Stimulated activated CD4-positive, alpha-beta T cell treated with anti-CD3 and anti-CD28 coated beads, TNF-alpha, amount 100 ng/mL, for 4 hours (primary cell): ENCODE results near the gene BCL2L1.
"Not testable (repeated sequence)": the region's sequence is repeated elsewhere in the genome, so short reads cannot be mapped to it uniquely, and the experiment has no call there.

Experiments used
- DNase-seq, 3 experiments: peaks; one replicate each; pipeline ENCODE4 v3.0.0-alpha.2; 2020; ENCODE audit warnings: low read depth in 3 of 3

BCL2L1 gene

DNA sequence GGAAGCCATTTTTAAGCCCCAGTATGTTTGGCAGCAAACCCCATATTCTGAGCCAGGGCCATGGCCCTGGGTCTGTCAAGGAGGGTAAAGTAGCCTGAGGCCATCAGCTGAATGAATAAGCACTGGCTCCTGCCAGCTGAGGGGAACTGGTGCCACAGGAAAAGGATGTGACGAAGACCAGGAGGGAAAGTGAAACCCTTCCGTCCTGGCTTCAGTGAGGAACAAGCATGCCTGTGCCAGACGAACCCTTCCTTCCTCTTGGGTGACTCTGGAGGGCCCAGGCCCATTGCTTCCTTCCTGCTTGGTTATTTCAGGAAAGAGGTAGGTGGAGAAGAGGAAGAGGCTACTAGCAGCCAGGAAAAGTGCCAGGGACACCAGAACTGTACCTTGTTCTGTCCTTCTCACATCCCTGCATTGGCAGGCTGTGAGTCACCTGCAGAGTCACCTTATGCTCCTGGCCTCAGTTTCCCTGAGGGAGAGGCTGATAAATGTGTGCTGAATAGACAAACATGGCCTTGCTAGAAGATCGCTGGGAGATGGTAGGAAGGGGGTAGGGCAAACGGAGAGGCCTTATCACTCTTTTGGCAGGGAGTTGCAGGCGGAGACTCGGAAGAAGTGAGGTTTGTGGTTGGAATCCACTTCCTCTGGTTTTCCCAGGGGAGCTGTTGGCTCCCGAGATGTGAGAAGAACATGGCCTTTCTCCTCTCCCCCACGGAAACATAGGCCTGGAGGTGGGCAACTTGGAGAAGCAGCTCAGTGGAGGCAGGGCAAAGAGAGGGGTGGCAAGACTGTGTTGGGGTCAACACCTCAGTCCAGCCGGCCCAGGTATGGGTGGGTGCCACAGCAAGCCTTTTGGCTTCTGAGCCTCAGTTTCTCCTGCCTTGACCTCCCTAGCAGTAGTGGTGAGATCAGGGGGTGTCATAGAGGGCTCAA, 47.5 kb downstream of the BCL2L1 start:
- DNase-seq: peak; percentile 19 to 45 (median 42)

DNA sequence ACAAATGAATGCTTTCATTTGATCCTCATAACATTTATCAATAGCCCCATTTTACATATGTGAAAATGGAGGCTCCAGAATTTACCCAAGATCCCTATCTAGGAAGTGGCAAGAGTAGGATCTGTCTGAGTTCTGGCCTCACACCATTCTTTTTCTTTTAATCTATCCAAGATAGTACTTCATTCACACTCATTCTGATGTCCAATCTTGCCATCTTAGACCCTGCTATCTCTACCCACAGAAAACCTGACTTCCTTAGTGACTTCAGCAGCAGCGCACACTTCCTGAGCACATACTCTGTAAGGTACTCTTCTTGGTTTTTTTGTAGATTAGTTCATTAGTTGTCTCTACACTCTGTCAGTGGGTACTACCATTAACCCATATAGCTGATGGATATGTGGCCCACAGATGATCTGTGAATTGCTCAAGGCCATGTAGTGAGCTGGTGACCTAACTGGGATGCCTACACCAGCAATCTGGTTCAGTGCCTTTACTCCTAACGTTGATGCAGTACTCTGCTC, 48.7 kb downstream of the BCL2L1 start:
- no peak for DNase-seq

DNA sequence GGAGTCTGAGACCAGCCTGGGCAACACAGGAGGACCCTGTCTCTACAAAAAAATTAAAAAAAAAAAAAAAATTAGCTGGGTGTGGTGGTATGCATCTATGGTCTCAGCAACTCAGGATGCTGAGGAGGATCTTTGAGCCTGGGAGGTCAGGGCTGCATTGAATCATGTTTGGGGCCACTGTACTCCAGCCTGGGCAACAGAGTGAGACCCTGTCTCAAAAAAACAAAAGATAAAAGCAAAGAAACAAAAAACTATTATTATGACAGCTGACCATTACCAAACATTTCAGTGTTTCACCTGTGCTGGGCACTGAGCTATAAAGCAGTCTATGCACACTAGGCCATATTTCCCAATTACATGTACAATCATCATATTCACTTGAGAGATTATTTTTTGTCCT, 49.2 kb downstream of the BCL2L1 start:
- no peak for DNase-seq

DNA sequence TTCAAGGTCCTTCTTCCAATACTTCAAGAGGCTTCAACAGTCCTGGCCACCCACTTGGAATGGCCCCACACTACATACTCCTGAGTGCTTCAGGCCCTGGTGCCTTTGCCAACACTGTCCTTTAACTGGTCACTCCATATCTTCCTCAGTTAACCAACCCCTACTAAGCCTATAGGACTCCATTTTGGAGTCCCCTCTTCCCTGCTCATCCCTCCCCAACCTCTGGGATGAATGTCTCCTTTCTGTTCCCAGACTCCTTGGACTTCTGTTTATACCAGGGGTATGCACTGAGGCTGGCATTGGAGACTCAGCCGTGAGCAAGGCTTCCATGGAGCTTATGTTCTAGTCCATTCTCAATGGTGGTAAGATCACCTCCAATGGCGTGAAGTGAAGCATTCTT, 51.3 kb downstream of the BCL2L1 start:
- DNase-seq: no peak

DNA sequence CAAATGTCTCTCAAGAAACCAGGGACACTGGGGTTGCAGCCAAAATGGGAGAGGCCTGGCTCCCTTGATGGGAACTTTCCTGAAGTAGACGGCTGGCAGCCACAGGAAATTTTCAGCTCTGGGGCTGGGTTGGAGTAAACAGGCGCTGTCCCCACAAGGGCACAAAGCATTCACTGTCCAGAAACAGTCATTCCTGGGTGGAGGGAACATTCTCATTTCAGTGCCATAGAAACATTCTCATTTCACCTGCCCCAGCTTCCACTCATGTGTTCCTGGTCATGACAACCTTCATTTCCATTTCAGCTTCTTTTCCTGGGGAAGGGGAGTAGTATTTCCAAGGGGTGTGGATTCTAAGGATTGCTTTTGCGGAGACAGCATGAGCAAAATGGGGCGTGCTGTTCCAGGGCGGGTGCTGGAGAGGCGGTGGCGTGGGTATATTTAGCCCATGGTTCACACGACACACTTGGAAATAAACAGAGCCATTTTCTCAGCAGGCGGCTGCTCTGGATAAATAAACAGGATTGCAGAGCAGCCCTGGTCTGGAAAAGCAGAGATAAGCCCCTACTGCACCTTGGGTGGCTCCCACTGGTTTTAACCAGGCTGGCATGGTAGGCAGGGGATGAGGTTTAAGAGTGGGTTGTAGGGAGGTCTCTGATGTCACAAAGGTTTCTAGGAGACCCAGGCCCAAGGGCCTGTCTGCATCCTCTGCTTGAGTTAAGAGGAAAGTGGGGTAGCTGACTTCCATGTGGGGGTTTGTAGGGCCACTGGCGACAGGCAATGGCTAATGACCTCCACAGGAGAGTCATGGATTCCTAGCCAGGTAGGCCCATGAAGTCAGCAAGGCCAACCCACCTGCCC, 52.1 kb downstream of the BCL2L1 start:
- DNase-seq: no peak

DNA sequence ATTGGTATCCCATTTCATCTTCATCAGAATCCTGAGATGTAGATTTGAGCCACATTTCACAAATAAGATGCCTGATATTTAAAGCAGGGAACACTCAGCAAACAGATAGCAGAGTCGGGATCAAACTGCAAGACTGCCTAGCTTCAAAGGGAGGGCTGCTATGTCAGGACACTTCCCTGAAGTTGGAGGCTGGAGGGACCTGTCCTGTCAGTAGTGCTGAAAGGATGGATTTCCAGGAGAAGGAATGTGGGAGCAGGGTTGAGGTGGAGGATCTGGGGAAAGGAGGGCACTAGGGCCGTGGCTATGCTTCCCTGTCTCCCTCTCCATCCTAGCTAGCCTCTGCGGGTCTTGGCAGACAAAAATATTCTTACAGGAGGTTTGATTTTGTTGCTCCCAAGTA, 52.8 kb downstream of the BCL2L1 start:
- no peak for DNase-seq

DNA sequence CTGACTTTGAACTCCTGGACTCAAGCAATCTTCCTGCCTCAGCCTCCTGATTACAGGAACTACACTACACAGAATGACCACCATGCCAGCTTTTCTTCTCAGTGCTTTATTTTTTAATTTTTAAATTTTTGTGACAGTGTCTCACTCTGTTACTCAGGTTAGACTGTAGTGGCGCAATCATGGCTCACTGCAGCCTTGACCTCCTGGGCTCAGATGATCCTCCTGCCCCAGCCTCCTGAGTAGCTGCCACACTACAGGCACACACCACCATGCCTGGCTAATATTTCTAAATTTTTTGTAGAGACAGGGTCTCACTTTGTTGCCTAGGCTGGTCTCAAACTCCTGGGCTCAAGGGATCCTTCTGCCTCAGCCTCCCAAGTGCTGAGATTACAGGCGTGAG, 53.7 kb downstream of the BCL2L1 start:
- not testable (repeated sequence) for DNase-seq

DNA sequence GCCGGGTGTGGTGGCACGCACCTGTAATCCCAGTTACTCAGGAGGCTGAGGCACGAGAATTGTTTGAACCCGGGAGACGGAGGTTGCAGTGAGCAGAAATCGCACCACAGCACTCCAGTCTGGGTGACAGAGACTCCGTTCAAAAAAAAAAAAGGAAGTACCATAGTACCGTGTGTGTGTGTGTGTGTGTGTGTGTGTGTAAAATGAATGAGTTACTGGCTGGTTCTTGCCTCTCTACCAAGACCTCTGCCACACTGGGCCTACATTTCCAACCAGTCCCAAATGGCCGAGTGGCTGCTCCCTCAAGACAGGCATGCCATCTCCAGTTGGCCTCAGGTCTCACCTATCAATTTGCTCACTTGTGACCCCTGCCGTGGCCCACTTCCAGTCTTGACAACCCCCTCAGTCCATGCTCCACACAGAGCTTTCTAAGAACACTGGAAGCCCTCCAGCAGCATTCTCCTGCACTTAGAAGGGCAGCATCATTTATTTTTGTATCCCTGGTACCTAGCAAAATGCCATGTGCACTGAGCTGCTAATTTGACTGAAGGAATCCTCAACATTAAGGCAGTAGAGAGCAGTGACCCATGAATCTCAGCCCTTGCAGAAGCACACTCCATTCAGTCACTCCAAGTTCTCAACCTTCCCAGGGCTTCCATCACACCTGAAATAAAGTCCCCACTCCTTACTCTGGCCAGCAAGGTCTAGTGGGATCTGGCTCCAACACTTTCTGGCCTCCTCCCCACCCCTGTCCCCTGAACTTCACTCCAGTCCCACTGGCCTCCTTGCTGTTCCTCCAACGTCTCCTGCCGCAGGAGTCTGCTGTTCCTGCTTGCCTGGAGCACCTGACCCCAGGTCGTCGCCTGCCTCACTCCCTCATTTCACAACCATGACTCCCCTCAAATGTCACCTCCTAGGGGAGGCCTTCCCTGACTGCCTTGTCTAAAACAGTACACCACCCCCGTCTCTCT, 55.1 kb downstream of the BCL2L1 start:
- no peak for DNase-seq

DNA sequence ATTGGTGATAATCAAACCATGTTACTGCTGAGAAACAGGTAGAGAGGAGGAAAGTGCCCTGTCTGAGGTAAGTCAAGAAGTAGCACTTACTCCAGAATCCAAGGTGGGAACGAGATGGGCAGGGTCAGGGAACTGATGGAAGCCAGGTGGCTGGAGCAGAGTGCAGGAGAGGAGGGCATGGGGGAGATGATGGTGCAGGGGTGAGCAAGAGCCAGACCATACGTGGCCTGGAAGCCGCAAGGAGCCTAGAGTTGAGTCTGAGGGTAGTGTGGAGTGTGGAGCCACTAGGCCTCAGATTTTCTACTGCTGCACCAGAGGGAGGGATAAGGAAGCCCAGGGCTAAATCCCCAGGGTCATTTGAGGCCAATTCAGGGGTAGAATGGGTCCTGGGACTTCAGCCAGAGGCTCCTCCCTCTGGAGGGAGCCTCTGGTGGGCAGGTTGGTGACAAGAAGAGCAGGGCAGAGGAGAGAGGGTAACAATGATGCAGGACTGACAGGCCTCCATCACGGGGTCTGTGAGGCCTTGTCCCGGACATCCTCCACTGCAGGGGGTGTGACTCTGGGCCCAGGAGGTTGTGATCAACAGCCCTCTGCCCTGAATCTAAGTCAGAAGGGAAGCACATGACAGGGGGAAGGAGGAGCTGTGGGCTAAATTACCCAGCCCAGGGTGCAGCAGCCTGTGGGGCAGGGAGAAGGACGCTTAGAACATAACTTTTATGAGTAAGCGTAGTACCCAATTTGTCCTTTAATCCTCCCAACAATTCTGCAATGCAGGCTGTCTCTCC, 56.2 kb downstream of the BCL2L1 start:
- no peak for DNase-seq

DNA sequence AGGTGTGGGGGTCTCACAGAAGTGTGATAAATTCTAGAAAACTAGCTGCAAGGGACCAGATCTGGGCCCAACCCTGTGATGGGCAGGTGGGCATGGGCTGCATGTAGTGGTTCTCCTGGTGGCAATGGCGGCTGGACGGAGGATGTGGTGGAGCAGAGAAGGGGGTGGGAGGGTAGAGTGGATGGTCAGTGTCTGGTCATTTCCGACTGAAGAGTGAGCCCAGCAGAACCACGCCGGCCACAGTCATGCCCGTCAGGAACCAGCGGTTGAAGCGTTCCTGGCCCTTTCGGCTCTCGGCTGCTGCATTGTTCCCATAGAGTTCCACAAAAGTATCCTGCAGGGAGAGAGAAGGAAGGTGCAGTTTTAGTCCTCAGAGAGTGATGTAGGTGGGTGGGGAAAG, 56.9 kb downstream of the BCL2L1 start:
- DNase-seq: no peak

DNA sequence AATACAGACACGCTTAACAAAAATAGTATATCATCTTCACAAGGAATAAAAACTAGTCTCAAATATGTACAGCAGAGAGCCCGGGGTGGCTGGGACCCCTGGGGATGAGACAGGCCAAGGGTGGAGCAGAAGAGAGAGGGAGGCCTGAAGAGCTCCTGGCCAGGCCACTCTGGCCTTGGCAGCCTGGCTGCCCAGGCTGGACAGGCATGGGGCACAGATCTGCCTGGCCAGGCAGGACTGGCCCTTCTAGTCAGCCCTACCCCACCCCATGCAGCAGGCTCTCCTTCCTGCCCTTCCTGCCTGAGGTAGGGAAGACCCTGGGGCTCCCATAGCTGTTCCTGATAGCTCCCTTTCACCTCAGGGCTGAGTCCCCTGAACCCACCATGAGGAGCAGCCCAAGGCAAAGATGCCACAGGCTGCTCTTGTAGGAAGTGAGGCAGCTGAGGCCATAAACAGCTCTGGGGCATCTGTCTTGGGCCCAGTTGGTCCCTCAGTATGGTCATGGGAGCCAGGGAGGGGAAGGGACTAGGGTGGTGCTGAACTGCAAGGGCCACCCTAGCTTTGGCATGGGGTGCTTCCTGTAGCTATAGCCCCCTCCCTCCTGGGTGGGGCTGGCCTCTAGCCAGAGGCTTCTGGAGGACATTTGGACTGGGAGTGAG, 57.8 kb downstream of the BCL2L1 start:
- no peak for DNase-seq

DNA sequence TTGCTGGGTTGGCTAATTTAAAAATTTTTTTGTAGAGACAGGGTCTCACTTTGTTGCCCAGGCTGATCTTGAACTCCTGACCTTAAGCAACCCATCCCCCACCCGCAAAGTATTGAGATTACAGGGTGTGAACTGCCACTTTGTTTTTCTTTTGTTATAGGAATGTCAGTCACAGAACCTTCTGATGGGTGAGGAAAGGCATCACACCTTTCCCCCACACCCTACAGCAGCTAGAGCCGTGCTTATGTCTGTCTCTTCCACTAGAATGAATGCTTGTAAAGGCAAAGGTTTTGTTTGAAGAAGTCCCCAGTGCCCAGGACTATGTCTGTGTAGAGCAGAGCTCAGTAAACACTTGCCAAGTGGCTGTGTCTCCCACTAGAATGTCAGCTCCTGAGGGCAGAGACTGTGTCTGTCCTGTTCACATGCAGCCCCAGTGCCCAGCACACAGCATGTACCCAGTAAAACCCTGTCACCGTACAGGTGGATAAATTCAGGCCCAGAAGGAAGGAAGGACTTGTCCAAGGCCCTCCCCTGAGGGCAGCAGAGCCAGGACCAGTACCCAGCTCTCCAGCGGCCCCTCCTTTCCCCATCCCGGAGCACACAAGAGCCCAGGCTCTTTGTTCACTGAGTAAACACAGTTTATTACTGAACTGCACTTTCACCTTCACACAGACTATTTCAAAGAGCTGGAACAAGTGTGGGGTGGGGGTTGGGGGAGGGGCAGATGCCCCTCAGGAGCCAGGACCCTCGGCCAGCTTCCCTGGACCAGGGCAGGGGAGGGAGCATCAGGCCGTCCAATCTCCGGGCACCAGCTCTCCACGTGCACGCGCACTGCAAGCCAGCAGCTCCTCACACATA, 58.6 kb downstream of the BCL2L1 start:
- no peak for DNase-seq

DNA sequence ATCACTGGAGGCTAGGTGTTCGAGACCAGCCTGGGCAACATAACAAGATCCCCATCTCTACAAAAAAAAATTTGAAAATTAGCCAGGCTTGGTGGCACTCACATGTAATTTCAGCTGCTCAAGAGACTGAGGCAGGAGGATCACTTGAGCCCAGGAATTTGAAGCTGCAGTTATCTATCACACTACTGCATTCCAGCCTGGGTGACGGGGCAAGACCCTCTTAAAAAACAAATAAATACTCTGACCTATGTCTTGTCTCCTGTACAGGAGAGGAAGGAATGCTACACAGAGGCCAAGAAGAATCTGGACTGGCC, 59.2 kb downstream of the BCL2L1 start:
- DNase-seq: no peak

DNA sequence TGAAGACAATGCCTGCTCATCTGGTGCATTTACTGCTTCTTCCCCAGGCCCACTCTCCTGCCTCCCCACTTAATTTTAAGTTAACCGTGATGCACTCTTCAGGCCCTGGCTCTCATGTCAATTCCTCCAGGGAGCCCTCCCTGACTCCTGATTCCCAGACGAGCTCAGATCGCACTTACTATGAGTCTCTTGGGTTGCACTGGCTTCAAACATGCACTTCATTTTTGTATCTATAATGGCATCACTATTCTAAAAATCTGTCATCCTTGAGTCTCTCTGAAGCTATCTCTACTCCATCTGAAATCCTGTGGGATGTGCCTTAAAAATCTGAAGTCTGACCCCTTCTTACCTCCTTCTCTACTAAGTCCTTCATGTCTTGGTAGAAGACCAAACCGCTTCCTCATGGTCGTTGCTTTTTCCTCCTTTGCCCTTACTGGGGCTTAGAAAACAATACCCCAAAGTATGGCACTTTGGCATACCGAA, 60.3 kb downstream of the BCL2L1 start:
- DNase-seq: no peak

DNA sequence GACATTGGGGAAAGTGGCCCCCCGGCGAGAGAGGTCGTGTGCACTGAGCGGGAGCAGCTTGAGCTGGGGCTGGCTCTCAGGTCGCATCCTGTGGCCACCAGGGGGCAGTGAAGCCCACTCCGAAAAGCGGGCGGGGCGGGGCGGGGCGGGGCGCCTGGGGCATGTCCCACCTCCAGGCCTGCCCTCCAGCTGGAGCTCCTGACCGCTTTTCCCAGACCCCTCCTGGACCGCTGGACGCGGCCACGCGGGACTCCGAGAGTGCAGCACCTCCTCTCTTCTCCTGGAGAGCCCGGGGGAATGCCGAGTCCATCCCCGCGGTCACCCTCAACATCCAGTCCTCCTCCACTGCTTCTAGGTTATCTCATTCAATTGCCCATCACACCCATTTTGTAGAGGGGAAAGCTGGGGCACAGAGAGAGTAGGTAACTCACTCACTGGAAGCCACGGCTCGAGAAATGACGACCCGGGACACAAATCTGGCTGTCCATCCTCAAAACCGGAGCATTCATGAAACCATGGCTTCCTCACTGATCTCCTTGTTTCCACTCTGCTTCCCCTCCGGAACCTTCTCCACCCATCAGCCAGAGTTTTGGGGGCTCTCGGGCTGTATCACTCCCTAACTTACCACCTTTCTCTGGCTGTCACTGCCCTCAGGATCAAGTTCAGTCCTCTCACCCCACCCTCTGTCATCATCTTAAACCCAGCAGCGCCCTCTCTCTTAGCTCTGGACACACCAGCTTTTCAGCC, 60.9 kb downstream of the BCL2L1 start:
- DNase-seq: peak; percentile 57 to 71 (median 67)

DNA sequence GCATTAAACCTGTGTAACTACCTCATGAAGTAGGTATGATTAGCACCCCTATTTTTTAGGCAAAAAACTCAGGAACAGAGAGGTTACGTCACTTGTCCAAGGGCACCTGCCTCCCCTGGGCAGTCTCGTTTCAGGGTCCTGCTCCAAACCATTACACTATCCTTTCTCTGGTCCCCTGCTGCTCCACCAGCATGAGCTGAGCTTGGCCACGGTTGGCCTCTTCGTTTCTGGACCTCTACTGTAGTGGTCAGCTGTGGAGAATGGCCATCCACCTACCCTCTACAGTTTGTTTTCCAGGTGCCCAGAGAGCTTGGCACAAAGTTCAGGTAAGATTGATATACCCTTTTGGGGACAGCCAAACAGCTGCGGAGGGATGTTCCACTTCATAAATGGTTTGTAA, 68.1 kb downstream of the BCL2L1 start:
- DNase-seq: no peak

DNA sequence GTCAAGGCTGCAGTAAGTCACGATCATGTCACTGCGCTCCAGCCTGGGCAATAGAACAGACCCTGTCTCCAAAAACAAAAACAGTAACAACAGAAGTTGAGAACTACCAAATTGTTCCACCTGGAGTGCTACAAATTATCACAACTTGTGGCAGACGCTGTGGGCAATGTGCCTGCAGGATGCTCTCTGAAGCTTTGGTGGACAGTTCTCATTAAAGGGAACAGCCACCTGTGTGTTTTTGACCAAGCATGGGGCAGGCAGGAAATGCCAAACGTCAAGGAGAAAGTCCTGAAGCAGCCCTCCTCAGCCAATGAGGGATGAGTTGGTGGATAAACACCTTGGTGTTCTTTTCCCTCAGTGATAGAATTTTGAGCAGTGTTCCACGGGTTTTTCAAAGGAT, 69.1 kb downstream of the BCL2L1 start:
- no peak for DNase-seq

DNA sequence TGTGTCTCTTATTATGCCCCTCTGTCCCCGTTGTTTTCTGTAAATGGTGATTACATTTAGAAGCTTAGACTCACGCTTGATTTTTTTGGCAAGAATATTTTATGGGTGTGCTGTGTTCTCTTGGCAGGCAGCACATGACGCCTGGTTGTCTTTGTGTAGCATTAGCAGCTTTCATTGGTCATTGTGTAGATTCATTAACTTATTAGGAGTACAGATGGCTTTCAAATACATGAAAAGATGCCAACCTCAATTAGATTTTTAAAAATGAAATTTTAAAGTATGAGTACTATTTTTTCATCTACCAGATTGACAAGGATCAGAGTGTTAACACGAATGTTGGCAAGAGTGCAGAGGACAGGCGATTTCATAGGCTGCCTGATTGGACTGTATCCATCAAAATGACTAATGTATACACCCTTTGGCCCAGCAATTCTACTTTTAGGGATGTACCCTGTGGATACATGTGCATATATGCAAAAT, 69.7 kb downstream of the BCL2L1 start:
- DNase-seq: no peak
